GM11168 (cell line): ENCODE results near the gene CPT1C.

Source experiments
- in situ Hi-C: fragments of 300-500 bp; cut with MboI; formaldehyde crosslinking; loops from one replicate; pipeline ENCODE4 v1.12.0; 2022; ENCODE audit warnings: low sequenced_read_pairs; ENCODE audit not compliant: unreplicated experiment

CPT1C gene

GRCh38 chr19:49658566-49659442 lies 32.1 kb upstream of the CPT1C start:
- in situ Hi-C loops: no loop called here

- in situ Hi-C loops: no loop called here
These were observed 30.5 kb upstream of the CPT1C start for GRCh38 chr19:49660338-49660961.

- in situ Hi-C loops: no loop called here
These were observed 28.9 kb upstream of the CPT1C start for GRCh38 chr19:49662011-49662410.

GRCh38 chr19:49663224-49663623 lies 27.7 kb upstream of the CPT1C start:
- in situ Hi-C loops: no loop called here

- in situ Hi-C loops: no loop called here
These were observed 26.5 kb upstream of the CPT1C start for GRCh38 chr19:49664171-49665035.

DNA sequence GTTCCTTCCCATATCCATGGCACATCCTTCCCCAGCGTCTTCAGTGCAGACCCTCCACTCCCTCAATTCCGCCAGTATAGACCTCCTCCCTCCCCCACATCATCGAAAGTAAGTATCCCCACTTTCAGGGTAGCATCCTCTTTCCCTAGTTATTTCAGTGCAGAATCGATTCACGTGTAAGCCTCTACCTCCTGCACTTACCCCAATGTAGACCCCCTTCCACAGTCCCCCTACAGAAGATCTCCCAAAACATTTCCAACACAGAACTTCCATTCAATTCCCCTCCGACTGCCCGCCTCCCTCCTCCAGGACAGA lies 25.9 kb upstream of the CPT1C start:
- in situ Hi-C loops: no loop called here

- in situ Hi-C loops: no loop called here
These were observed 25.4 kb upstream of the CPT1C start, which contains the start of the genes BCL2L12 and IRF3 for GRCh38 chr19:49665351-49666119. BCL2L12 (plus strand) TSS chr19:49665933; CDS start chr19:49666693, 760 bp downstream. IRF3 (minus strand) TSS chr19:49665857; CDS start chr19:49664838, 1,019 bp downstream.

GRCh38 chr19:49666120-49666444 lies 24.8 kb upstream of the CPT1C start:
- in situ Hi-C loops: no loop called here

DNA sequence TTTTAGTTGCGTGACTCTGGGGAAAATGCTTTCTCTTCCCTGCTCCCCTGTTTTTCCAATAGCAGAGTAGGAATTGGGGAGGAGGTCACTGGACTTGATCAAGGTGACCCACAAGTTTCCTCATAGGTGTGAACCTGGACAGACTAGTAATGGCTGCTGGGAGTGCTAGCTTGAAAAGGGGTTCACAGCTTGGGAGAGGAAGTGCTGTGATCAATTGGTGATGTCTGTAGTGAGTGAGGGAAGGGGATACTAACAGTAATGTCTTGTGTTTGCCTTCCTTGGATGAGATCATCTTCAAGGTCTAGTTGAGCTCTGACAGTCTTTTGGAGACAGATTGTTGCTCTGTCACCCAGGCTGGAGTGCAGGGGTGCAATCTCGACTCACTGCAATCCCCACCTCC lies 23.4 kb upstream of the CPT1C start:
- in situ Hi-C loops: no loop called here

DNA sequence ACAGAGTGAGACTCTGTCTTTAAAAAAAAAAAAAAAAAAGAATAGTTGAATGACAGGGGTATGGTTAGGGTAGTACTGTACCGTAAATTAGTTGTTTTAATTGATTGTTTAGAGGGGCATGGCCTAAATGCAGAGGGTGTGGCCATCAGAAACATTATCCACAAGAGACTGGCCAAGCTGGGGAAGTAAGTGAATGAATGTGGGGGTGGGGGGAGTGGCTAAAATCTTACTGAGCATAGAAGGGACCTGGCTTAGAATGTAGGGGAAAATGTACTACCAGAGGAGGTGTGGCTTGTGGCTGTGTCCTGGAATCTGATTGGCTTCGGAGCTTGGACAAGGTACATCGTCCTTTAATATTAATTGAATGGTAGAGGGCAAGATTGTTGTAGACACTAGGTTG lies 21.4 kb upstream of the CPT1C start:
- in situ Hi-C loops: no loop called here

- in situ Hi-C loops: no loop called here
These were observed 18.6 kb upstream of the CPT1C start for GRCh38 chr19:49672131-49672919.

DNA sequence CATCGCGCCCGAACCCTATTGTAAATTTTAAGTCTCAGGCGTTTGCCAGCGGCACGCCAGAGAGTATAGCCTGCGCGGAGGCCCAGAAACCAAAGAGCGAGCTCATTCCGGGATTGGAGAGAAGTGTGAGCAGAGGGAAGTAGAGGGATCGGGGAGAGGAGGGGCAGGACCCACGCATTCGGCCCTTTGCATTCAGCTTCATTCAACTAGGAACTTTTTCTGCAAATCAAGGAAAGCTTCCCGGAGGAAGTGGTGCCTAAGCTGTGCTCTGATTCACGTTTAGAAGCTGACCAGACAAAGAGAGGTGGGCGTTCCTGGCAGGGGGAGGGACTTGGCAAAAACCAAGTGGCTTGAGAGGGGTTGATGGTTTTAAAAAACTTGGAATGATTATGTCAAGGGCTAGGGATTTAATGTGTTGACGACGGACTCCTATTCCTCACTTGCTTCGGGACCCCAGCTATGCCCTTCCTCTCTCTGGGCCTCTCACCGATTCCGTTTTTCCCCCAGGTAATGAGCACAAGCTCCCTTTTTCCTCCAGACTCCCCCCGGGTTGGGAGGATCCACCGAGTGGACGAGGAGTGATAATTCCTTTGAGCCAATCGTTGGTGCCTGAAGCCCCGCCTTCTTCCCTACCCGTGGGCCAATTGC lies 14.7 kb upstream of the CPT1C start:
- in situ Hi-C loops: no loop called here

- in situ Hi-C loops: no loop called here
These were observed 14.1 kb upstream of the CPT1C start for GRCh38 chr19:49676784-49677230.

DNA sequence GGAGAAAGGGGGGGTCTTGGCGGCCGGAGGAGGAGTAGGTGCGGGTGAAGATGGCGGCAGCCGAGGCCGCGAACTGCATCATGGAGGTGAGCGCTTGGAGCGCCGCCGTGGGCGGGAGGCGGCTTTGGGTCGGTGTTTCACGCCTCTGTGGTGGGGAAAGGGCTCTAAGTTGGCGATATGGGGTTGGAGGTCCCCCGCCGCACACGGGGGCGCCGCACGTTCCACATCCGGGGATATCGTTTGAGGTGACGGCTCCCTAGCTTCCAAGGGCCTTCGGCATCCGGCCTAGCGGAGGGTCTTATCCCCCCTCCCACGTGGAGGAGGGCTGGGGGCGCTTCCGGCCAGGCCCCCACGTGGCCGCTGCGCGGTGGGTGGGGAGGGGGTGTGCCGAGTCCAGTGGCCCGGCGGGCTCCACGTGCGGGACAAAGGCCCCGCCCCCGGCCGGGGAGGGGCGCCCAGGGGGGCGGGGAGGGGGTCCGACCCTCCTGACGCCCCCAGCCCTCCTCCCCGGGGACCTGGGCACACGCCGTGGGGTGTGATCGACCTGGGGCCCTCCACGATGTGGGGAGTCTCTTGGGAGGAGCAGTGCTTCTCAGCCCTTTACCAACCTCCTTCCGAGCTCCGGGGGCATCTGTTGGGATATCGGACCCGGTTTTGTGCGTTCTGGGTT lies 13.6 kb upstream of the CPT1C start, which contains the start of gene PRMT1:
Gene PRMT1 (plus strand): TSS at position 41 of the 670 bp plus-strand sequence. CDS start 10 bp downstream, at position 51.
- in situ Hi-C loops: no loop called here

- in situ Hi-C loops: no loop called here
These were observed 12.8 kb upstream of the CPT1C start for GRCh38 chr19:49677901-49678674.

DNA sequence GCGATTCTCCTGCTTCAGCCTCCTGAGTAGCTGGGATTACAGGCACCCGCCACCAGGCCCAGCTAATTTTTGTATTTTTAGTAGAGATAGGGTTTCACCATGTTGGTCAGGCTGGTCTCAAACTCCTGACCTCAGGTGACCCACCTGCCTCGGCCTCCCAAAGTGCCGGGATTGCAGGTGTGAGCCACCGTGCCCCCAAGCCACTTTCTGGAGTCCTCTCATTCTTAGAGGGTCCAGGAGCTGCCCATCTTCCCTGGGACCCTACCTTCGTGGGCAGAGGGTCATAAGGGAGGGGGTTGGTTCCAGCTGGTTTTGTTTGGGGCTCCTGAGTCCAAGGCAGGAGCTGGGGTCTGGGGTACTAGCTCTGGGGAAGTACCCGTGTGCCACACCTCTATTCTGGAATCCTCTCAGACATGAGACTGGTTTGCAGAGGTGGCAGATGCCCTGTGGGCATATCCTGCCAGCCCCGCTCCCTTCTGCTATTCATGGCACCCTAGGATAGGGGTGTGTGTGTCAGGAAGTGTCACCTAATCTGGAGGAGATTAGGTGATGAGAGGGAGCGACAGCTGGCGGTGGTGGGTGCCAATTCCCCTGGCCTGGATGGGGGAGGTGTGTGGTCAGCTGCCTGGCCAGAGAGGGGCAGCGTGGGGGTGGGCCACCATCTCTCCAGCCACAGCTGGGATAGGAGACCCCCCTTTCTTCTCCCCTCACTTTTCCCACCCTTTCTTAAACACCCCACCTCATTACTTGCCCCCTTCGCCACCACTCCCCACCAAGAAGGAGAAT lies 11.7 kb upstream of the CPT1C start:
- in situ Hi-C loops: no loop called here
